GM18858 (cell line): ENCODE results near the gene TRAF2.
"Not testable (repeated sequence)": the region's sequence is repeated elsewhere in the genome, so short reads cannot be mapped to it uniquely, and the experiment has no call there.

Source experiments
- ATAC-seq: cut with Tn5 transposase; IDR thresholded peaks from one replicate; pipeline ENCODE4 v1.9.1; 2021; ENCODE audit not compliant: unreplicated experiment

Gene TRAF2

GRCh38 chr9:136882109-136882946 lies 4.0 kb upstream of the TRAF2 start:
- no peak for ATAC-seq

DNA sequence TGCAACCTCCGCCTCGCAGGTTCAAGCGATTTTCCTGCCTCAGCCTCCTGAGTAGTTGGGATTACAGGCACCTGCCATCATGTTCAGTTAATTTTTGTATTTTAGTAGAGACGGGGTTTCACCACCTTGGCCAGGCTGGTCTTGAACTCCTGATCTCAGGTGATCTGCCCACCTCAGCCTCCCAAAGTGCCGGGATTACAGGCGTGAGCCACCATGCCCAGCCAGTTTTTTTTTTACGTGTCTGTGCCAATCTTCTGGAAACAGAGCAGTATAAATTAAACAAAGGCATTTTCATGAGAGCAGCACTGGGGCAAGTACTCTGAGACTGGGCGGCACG lies 3.4 kb upstream of the TRAF2 start:
- not testable (repeated sequence) for ATAC-seq

- not testable (repeated sequence) for ATAC-seq
Measured at GRCh38 chr9:136883670-136884069, 2.6 kb upstream of the TRAF2 start.

GRCh38 chr9:136886610-136887597 lies 588 bp downstream of the TRAF2 start:
- peak; percentile 8 for ATAC-seq

- ATAC-seq: no peak
Measured at GRCh38 chr9:136888454-136888853, 2.1 kb downstream of the TRAF2 start.

- ATAC-seq: no peak
Measured at GRCh38 chr9:136889858-136890257, 3.5 kb downstream of the TRAF2 start.

- no peak for ATAC-seq
Measured at GRCh38 chr9:136890661-136891060, 4.3 kb downstream of the TRAF2 start.

GRCh38 chr9:136896027-136896426 lies 9.7 kb downstream of the TRAF2 start:
- no peak for ATAC-seq

- no peak for ATAC-seq
Measured at GRCh38 chr9:136898483-136899100, 12.3 kb downstream of the TRAF2 start.

- no peak for ATAC-seq
Measured at GRCh38 chr9:136899196-136899595, 12.9 kb downstream of the TRAF2 start.

DNA sequence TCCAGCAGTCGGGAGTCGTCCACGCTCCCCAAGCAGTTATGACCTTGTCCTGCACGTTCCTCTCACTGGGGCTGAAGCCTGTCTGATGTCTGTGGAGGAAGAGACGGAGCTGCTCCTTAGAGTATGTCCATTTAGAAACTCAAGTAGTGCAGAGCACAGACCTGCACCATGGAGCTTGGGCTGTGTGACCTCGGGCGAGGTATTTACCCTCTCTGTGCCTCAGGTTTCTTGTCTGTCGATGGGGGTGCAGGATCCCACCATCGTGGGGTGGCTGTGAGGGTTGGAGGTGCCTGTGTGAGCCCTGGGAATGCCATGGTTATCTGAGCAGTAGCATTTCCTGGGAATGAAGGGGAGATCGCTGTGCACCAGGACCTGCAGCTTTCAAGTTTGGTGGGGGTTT lies 14.2 kb downstream of the TRAF2 start:
- no peak for ATAC-seq

GRCh38 chr9:136900988-136901515 lies 14.7 kb downstream of the TRAF2 start:
- ATAC-seq: no peak

DNA sequence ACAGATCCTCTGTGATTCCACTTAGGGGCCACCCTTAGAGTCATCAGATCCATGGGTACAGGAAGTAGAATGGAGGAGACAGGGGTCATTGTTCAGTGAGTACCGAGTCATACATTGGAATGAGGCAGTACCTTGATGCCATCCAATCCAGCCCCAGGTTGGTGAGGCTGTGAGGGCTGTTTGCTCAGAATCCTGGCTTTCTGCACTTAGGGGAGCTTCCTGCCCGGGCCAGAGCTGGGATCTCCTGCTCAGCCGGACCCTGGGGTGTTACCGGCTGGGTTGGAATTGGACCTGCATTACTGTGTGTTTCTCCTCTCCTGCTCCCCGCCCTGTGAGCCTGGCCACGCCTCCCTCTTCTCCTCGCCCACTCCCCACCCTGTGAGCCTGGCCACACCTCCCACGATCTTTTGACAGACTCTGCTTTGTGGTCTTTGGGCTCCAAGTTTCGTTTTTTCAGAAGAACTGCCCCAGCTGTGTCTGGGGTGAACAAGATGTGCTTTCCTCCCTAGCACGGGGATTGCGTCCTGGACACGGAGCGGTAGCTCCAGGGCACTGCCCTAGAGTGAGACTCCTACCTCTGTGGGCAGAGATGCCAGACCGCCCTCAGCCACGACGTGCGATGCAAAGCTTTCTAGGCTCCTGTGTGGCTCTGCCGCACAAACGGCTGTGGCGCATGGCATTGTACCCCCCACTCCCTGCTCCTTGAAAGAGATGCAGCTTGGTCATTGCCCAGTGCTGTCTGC lies 15.4 kb downstream of the TRAF2 start:
- no peak for ATAC-seq

GRCh38 chr9:136902259-136902821 lies 16.0 kb downstream of the TRAF2 start:
- ATAC-seq: no peak

- no peak for ATAC-seq
Measured at GRCh38 chr9:136903041-136903554, 16.8 kb downstream of the TRAF2 start.

- no peak for ATAC-seq
Measured at GRCh38 chr9:136906266-136906665, 19.9 kb downstream of the TRAF2 start.

- ATAC-seq: no peak
Measured at GRCh38 chr9:136907011-136907914, 20.9 kb downstream of the TRAF2 start.

- ATAC-seq: no peak
Measured at GRCh38 chr9:136910197-136910900, 24.0 kb downstream of the TRAF2 start.
